Bronchus fibroblast of lung (primary cell): ENCODE results near the gene CDH5. TPM values are rescaled to one million over a fixed set of nuclear protein-coding genes. Genes with fewer than 3 reads are reported as not detected.

Experiments used
- total RNA-seq: library from RNA; depleted of rRNA; stranded (reverse); fragments of >200 nt; gene quantifications from 2 replicates; pipeline ENCODE4 v1.2.3, GENCODE V29; 2015

CDH5 gene
- total RNA-seq: not detected in 2 replicates

GRCh38 chr16:66366433-66367299 lies at the start of gene CDH5:
Gene CDH5, plus strand, starts transcription at chr16:66366691. Its CDS starts 12,647 bp downstream, at chr16:66379338.

GRCh38 chr16:66427036-66427860 lies 60.8 kb downstream of the CDH5 start, which contains the start of gene BEAN1:
Gene BEAN1, plus strand, starts transcription at chr16:66427295. Its CDS starts 10,382 bp downstream, at chr16:66437677.

Other genes with a start within 250 kb of the CDH5 start
- not detected in 2 replicates for gene BEAN1, start 60.6 kb downstream of the CDH5 start, total RNA-seq
- gene TK2, start 183.4 kb downstream of the CDH5 start, total RNA-seq: 14.9 and 17.5 TPM in 2 replicates
- 85.7 and 90.1 TPM in 2 replicates for gene CKLF, start 185.9 kb downstream of the CDH5 start, total RNA-seq
- 0.59 and 1.0 TPM in 2 replicates for gene CMTM1, start 199.7 kb downstream of the CDH5 start, total RNA-seq
- not detected in 2 replicates for gene CMTM2, start 212.8 kb downstream of the CDH5 start, total RNA-seq
- 25.1 and 30.8 TPM in 2 replicates for gene CMTM3, start 238.0 kb downstream of the CDH5 start, total RNA-seq